Liver (tissue), 9 donors: Measurements from ENCODE around the gene PLEKHA7. TPM values are rescaled to one million over a fixed set of nuclear protein-coding genes. Genes with fewer than 3 reads are reported as not detected.

Experiments used
- DNase-seq: peaks from one replicate; pipeline ENCODE4 v3.0.0-alpha.2; 2017; ENCODE audit warnings: low spot score
- H3K27ac ChIP-seq, 2 donors: one replicate each; pipeline ENCODE4 v1.7.0; 2013; ENCODE audit warnings: inconsistent platforms in 2 of 2, low read length in 2 of 2, control low read depth in 1 of 2, low read depth in 1 of 2, mild to moderate bottlenecking in 1 of 2
- H3K27me3 ChIP-seq, 4 donors: one replicate each; pipeline versions ENCODE4 v1.6.1 to v1.7.0; 2013; ENCODE audit warnings: low read length in 3 of 4, inconsistent platforms in 1 of 4, mild to moderate bottlenecking in 1 of 4, moderate library complexity in 1 of 4; ENCODE audit not compliant: control insufficient read depth in 4 of 4, insufficient read depth in 4 of 4
- H3K36me3 ChIP-seq, 4 donors: one replicate each; pipeline versions ENCODE4 v1.6.1 to v1.7.0; 2013; ENCODE audit warnings: low read length in 3 of 4, mild to moderate bottlenecking in 3 of 4, low read depth in 1 of 4, moderate library complexity in 1 of 4; ENCODE audit not compliant: control insufficient read depth in 4 of 4, insufficient read depth in 3 of 4
- H3K4me1 ChIP-seq, 4 donors: one replicate each; pipeline versions ENCODE4 v1.6.1 to v1.7.0; 2013; ENCODE audit warnings: low read length in 3 of 4, mild to moderate bottlenecking in 3 of 4, moderate library complexity in 1 of 4; ENCODE audit not compliant: control insufficient read depth in 4 of 4, insufficient read depth in 4 of 4
- H3K4me3 ChIP-seq, 3 donors: one replicate each; pipeline versions ENCODE4 v1.6.1 to v1.7.0; 2013; ENCODE audit warnings: low read length in 3 of 3, control low read depth in 1 of 3, low read depth in 1 of 3, mild to moderate bottlenecking in 1 of 3
- H3K9ac ChIP-seq, 2 donors: one replicate each; pipeline ENCODE4 v1.7.0; 2013; ENCODE audit warnings: low read length in 2 of 2, mild to moderate bottlenecking in 2 of 2, moderate library complexity in 2 of 2, control low read depth in 1 of 2, low read depth in 1 of 2
- H3K9me3 ChIP-seq, 4 donors: one replicate each; pipeline versions ENCODE4 v1.6.1 to v1.7.0; 2013; ENCODE audit warnings: low read length in 3 of 4; ENCODE audit not compliant: control insufficient read depth in 4 of 4
- EGR1 ChIP-seq, 2 donors: IDR thresholded peaks; 2 replicates each; pipeline ENCODE4 v1.6.1; 2016 to 2018; ENCODE audit warnings: antibody characterized with exemption in 2 of 2, low read depth in 2 of 2
- FOXA2 ChIP-seq: IDR thresholded peaks from 2 replicates; pipeline ENCODE4 v1.6.1; 2016; ENCODE audit warnings: antibody characterized with exemption
- GABPA ChIP-seq, 2 donors: IDR thresholded peaks in 1 of 2; conservative IDR thresholded peaks in 1 of 2; 2 replicates each; pipeline ENCODE4 v1.6.1; 2016; ENCODE audit warnings: antibody characterized with exemption in 2 of 2, mild to moderate bottlenecking in 1 of 2, moderate library complexity in 1 of 2
- HNF4A ChIP-seq, 2 donors: conservative IDR thresholded peaks; 2 replicates each; pipeline ENCODE4 v1.6.1; 2016; ENCODE audit warnings: antibody characterized with exemption in 2 of 2, mild to moderate bottlenecking in 2 of 2
- HNF4G ChIP-seq: IDR thresholded peaks from 2 replicates; pipeline ENCODE4 v1.6.1; 2016; ENCODE audit warnings: antibody characterized with exemption
- JUND ChIP-seq, 2 donors: IDR thresholded peaks; 2 replicates each; pipeline ENCODE4 v1.6.1; 2016; ENCODE audit warnings: antibody characterized with exemption in 2 of 2
- NR2F2 ChIP-seq: IDR thresholded peaks from 2 replicates; pipeline ENCODE4 v1.6.1; 2016; ENCODE audit warnings: antibody characterized with exemption
- RAD21 ChIP-seq, 2 donors: IDR thresholded peaks; 2 replicates each; pipeline ENCODE4 v1.6.1; 2016; ENCODE audit warnings: antibody characterized with exemption in 2 of 2, mild to moderate bottlenecking in 2 of 2
- RXRA ChIP-seq, 2 donors: IDR thresholded peaks; 2 replicates each; pipeline ENCODE4 v1.6.1; 2017 to 2018; ENCODE audit warnings: antibody characterized with exemption in 2 of 2, mild to moderate bottlenecking in 1 of 2
- SP1 ChIP-seq: IDR thresholded peaks from 2 replicates; pipeline ENCODE4 v1.6.1; 2018; ENCODE audit warnings: antibody characterized with exemption, mild to moderate bottlenecking
- TAF1 ChIP-seq: conservative IDR thresholded peaks from 2 replicates; pipeline ENCODE4 v1.6.1; 2016; ENCODE audit warnings: antibody characterized with exemption, mild to moderate bottlenecking
- YY1 ChIP-seq: IDR thresholded peaks from 2 replicates; pipeline ENCODE4 v1.6.1; 2016; ENCODE audit warnings: antibody characterized with exemption, mild to moderate bottlenecking
- WGBS: extraction: QIAGEN DNeasy Blood & Tissue Kit; methylation state at CpG from one replicate; pipeline ENCODE4 v1.1.7; 2013; 5-methylcytosine and 5-hydroxymethylcytosine counted together
- polyA plus RNA-seq, 2 donors: library from polyadenylated mRNA; stranded (reverse) in 1 of 2; unstranded in 1 of 2; fragments of 200-250 nt in 1 of 2; fragments of >200 nt in 1 of 2; fragmentation: Nextera tagmentation in 1 of 2; extraction: Ambion mirVana in 1 of 2; gene quantifications; one replicate each; pipeline versions ENCODE4 v1.2.1 to v1.2.3, GENCODE V29; 2013 to 2015
- total RNA-seq, 2 donors: library from RNA; depleted of rRNA; stranded (reverse); fragments of >200 nt; gene quantifications; one replicate each; pipeline ENCODE4 v1.2.3, GENCODE V29; 2014
- TF ChIP-seq, protein P1 (sequence below): IDR thresholded peaks from 2 replicates; pipeline ENCODE4 v1.6.1; 2016; ENCODE audit warnings: antibody characterized with exemption, mild to moderate bottlenecking
- TF ChIP-seq, protein P2 (sequence below): IDR thresholded peaks from 2 replicates; pipeline ENCODE4 v1.6.1; 2016; ENCODE audit warnings: antibody characterized with exemption
- TF ChIP-seq, protein P3 (sequence below): IDR thresholded peaks from 2 replicates; pipeline ENCODE4 v1.6.1; 2016; ENCODE audit warnings: antibody characterized with exemption
- TF ChIP-seq, protein P4 (sequence below): fragments of 150-350 bp; IDR thresholded peaks from 2 replicates; pipeline ENCODE4 v1.5.1; 2017; ENCODE audit warnings: improper control_type of control experiment, low read depth, low read length; ENCODE audit not compliant: missing input control
- TF ChIP-seq, protein P5 (sequence below): IDR thresholded peaks from 2 replicates; pipeline ENCODE4 v1.6.1; 2016; ENCODE audit warnings: antibody characterized with exemption
- donor health status: healthy.
- donor health status: healthy.
- donor health status: healthy.
- donor health status: healthy.
- donor health status: healthy.

The PLEKHA7 gene
- total and polyA plus RNA-seq, 4 donors: 6.1 to 28.8 (median 8.5) TPM

DNA sequence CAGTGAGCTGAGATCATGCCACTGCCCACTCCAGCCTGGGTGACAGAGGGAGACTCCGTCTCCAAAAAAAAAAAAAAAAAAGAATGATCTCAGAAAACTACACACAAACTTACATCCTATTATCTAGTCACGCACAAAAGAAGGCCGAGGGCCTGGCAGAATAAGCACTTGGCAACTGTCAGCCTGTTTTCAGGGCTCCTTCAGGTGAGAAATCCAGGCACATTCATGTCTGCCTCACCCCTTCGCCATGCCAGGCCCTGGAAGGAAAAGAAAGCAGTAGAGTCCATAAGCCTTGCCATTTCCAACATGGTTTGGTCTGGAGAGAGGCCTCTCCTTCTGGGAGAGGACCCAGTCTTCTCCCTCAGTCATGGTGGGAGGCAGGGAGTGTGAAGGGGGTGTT, 244.8 kb downstream of the PLEKHA7 start (continued):
- TF ChIP-seq, protein P1, sequence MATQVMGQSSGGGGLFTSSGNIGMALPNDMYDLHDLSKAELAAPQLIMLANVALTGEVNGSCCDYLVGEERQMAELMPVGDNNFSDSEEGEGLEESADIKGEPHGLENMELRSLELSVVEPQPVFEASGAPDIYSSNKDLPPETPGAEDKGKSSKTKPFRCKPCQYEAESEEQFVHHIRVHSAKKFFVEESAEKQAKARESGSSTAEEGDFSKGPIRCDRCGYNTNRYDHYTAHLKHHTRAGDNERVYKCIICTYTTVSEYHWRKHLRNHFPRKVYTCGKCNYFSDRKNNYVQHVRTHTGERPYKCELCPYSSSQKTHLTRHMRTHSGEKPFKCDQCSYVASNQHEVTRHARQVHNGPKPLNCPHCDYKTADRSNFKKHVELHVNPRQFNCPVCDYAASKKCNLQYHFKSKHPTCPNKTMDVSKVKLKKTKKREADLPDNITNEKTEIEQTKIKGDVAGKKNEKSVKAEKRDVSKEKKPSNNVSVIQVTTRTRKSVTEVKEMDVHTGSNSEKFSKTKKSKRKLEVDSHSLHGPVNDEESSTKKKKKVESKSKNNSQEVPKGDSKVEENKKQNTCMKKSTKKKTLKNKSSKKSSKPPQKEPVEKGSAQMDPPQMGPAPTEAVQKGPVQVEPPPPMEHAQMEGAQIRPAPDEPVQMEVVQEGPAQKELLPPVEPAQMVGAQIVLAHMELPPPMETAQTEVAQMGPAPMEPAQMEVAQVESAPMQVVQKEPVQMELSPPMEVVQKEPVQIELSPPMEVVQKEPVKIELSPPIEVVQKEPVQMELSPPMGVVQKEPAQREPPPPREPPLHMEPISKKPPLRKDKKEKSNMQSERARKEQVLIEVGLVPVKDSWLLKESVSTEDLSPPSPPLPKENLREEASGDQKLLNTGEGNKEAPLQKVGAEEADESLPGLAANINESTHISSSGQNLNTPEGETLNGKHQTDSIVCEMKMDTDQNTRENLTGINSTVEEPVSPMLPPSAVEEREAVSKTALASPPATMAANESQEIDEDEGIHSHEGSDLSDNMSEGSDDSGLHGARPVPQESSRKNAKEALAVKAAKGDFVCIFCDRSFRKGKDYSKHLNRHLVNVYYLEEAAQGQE: no peak
- no peak for TF ChIP-seq RAD21 (IDR thresholded peaks at IDR 0.05)

DNA sequence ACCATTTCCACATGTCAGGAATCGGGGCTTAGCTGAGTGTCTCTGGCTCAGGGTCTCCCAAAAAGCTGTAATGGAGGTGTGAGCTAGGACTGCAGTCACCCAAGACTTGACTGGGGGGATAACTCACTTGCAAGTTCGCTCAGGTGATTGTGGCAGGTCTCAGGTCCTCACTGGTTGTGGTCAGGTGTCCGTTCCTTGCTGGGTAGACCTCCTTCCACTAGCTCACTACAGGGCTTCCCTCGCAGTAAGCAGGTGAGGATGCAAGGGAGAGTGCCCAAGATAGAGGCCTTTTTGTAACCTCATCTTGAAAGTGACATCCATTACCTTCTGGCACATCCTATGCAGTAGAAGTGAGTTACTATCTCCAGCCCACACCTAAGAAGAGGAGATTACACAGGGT, 246.3 kb downstream of the PLEKHA7 start:
- 94% methylated on average over 4 of the region's 4 CpGs for WGBS

DNA sequence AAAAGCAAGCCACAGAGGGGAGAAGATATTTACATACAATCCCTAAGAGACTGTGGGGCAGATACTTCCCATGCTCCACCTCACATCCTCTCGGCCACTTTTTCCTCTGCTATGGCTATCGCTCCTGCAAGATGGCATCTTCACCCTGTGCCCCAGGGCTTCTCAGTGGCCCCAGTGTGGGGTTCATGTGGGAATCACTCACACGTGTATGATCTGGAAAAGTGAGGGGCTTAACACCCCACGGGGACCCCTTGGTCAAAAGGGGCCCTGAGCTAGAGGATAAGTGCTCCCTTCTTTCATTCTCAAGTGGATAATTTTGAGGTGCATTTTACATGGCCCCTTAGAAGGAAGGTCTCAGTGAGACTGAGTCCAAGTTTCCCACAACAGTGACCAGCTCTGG, 247.1 kb downstream of the PLEKHA7 start:
- DNase-seq: no peak
- TF ChIP-seq HNF4G: no peak
- TF ChIP-seq, protein P2, sequence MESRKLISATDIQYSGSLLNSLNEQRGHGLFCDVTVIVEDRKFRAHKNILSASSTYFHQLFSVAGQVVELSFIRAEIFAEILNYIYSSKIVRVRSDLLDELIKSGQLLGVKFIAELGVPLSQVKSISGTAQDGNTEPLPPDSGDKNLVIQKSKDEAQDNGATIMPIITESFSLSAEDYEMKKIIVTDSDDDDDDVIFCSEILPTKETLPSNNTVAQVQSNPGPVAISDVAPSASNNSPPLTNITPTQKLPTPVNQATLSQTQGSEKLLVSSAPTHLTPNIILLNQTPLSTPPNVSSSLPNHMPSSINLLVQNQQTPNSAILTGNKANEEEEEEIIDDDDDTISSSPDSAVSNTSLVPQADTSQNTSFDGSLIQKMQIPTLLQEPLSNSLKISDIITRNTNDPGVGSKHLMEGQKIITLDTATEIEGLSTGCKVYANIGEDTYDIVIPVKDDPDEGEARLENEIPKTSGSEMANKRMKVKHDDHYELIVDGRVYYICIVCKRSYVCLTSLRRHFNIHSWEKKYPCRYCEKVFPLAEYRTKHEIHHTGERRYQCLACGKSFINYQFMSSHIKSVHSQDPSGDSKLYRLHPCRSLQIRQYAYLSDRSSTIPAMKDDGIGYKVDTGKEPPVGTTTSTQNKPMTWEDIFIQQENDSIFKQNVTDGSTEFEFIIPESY: no peak
- TF ChIP-seq RXRA (IDR thresholded peaks at IDR 0.05): no peak
- TF ChIP-seq FOXA2: no peak
- no peak for TF ChIP-seq TAF1
- TF ChIP-seq, protein P3, sequence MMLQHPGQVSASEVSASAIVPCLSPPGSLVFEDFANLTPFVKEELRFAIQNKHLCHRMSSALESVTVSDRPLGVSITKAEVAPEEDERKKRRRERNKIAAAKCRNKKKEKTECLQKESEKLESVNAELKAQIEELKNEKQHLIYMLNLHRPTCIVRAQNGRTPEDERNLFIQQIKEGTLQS: no peak
- TF ChIP-seq, protein P4, sequence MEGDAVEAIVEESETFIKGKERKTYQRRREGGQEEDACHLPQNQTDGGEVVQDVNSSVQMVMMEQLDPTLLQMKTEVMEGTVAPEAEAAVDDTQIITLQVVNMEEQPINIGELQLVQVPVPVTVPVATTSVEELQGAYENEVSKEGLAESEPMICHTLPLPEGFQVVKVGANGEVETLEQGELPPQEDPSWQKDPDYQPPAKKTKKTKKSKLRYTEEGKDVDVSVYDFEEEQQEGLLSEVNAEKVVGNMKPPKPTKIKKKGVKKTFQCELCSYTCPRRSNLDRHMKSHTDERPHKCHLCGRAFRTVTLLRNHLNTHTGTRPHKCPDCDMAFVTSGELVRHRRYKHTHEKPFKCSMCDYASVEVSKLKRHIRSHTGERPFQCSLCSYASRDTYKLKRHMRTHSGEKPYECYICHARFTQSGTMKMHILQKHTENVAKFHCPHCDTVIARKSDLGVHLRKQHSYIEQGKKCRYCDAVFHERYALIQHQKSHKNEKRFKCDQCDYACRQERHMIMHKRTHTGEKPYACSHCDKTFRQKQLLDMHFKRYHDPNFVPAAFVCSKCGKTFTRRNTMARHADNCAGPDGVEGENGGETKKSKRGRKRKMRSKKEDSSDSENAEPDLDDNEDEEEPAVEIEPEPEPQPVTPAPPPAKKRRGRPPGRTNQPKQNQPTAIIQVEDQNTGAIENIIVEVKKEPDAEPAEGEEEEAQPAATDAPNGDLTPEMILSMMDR: no peak
- no peak for TF ChIP-seq JUND (IDR thresholded peaks at IDR 0.05)
- TF ChIP-seq EGR1 (IDR thresholded peaks at IDR 0.05; ENCODE audit: low read depth in 2 of 2): no peak
- no peak for TF ChIP-seq YY1
- TF ChIP-seq HNF4A (conservative IDR thresholded peaks at IDR 0.05): no peak
- TF ChIP-seq, protein P5, sequence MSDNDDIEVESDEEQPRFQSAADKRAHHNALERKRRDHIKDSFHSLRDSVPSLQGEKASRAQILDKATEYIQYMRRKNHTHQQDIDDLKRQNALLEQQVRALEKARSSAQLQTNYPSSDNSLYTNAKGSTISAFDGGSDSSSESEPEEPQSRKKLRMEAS: no peak
- TF ChIP-seq, protein P1: no peak
- no peak for TF ChIP-seq SP1
- TF ChIP-seq NR2F2: no peak

More for the DNA sequence above, 246.3 kb downstream of the PLEKHA7 start:
- Histone ChIP-seq H3K9me3 (no peaks in the 10 kb centered on the region), H3K36me3 (no peaks in the 10 kb centered on the region), H3K27ac (no peak overlapping the region), H3K27me3 (no peaks in the 10 kb centered on the region), H3K9ac (no peak overlapping the region), H3K4me1 (no peaks in the 10 kb centered on the region), H3K4me3 (no peak overlapping the region)
- TF ChIP-seq, protein P2: no peak
- TF ChIP-seq GABPA (IDR thresholded peaks at IDR 0.05 in 1 of 2, conservative IDR thresholded peaks at IDR 0.05 in 1 of 2): no peak
- no peak for DNase-seq

More for the DNA sequence above, 247.1 kb downstream of the PLEKHA7 start:
- no peak overlapping the region for H3K27ac ChIP-seq
- H3K9ac ChIP-seq: no peak overlapping the region
- no peaks in the 10 kb centered on the region for H3K9me3 ChIP-seq
- no peaks in the 10 kb centered on the region for H3K36me3 ChIP-seq
- H3K4me1 ChIP-seq: peaks cover 0 to 1% (median 0%) of the 10 kb centered on the region in 4 donors
- no peak overlapping the region for H3K4me3 ChIP-seq
- 92% methylated on average over 4 of the region's 4 CpGs for WGBS
- H3K27me3 ChIP-seq: no peaks in the 10 kb centered on the region
